IPS-18a (cell line): ENCODE measurements around the gene CFAP46.
"Not testable (repeated sequence)": the region's sequence is repeated elsewhere in the genome, so short reads cannot be mapped to it uniquely, and the experiment has no call there.

Source experiments
- H3K27ac ChIP-seq: one replicate; pipeline ENCODE4 v1.5.1; 2013; ENCODE audit warnings: low read length
- H3K27me3 ChIP-seq: one replicate; pipeline ENCODE4 v1.6.1; 2013; ENCODE audit warnings: mild to moderate bottlenecking, low read length; ENCODE audit not compliant: control insufficient read depth, insufficient read depth
- H3K36me3 ChIP-seq: one replicate; pipeline ENCODE4 v1.6.1; 2013; ENCODE audit warnings: low read depth, low read length; ENCODE audit not compliant: control insufficient read depth
- H3K4me1 ChIP-seq: one replicate; pipeline ENCODE4 v1.6.1; 2013; ENCODE audit warnings: low read depth, low read length; ENCODE audit not compliant: control insufficient read depth
- H3K4me3 ChIP-seq: one replicate; pipeline ENCODE4 v1.5.1; 2013; ENCODE audit warnings: low read length
- H3K9ac ChIP-seq: one replicate; pipeline ENCODE4 v1.6.1; 2013; ENCODE audit warnings: mild to moderate bottlenecking, low read length, moderate library complexity
- H3K9me3 ChIP-seq: one replicate; pipeline ENCODE4 v1.6.1; 2013; ENCODE audit warnings: low read depth, low read length; ENCODE audit not compliant: control insufficient read depth

Gene CFAP46

GRCh38 chr10:132927824-132928223, 14.5 kb downstream of the CFAP46 start:
- H3K27me3 ChIP-seq, result no peaks in the 10 kb centered on the region
- H3K9me3 ChIP-seq, result no peaks in the 10 kb centered on the region
- no peaks in the 10 kb centered on the region for H3K36me3 ChIP-seq
- no peak overlapping the region for H3K27ac ChIP-seq
- H3K4me3 ChIP-seq, result no peak overlapping the region
- H3K9ac ChIP-seq, result no peak overlapping the region
- no peaks in the 10 kb centered on the region for H3K4me1 ChIP-seq

GRCh38 chr10:132926777-132927650, 15.4 kb downstream of the CFAP46 start:
- Histone ChIP-seq H3K9me3 (no peaks in the 10 kb centered on the region), H3K4me1 (no peaks in the 10 kb centered on the region), H3K27ac (no peak overlapping the region), H3K9ac (no peak overlapping the region), H3K27me3 (no peaks in the 10 kb centered on the region), H3K4me3 (no peak overlapping the region), H3K36me3 (no peaks in the 10 kb centered on the region)

- no peak overlapping the region for H3K4me3 ChIP-seq
- H3K27me3 ChIP-seq, result no peaks in the 10 kb centered on the region
- H3K4me1 ChIP-seq, result no peaks in the 10 kb centered on the region
- no peak overlapping the region for H3K9ac ChIP-seq
- H3K27ac ChIP-seq, result no peak overlapping the region
- no peaks in the 10 kb centered on the region for H3K36me3 ChIP-seq
- H3K9me3 ChIP-seq, result no peaks in the 10 kb centered on the region
Observed at GRCh38 chr10:132926070-132926469, 16.3 kb downstream of the CFAP46 start.

- Histone ChIP-seq H3K36me3 (no peaks in the 10 kb centered on the region), H3K27ac (no peak overlapping the region), H3K4me3 (no peak overlapping the region), H3K9me3 (no peaks in the 10 kb centered on the region), H3K4me1 (no peaks in the 10 kb centered on the region), H3K9ac (no peak overlapping the region), H3K27me3 (no peaks in the 10 kb centered on the region)
Observed at GRCh38 chr10:132925614-132926013, 16.8 kb downstream of the CFAP46 start.

- Histone ChIP-seq H3K27ac (no peak overlapping the region), H3K27me3 (no peaks in the 10 kb centered on the region), H3K9ac (no peak overlapping the region), H3K9me3 (no peaks in the 10 kb centered on the region), H3K4me1 (no peaks in the 10 kb centered on the region), H3K4me3 (no peak overlapping the region), H3K36me3 (no peaks in the 10 kb centered on the region)
Observed at GRCh38 chr10:132925071-132925561, 17.3 kb downstream of the CFAP46 start.

- no peaks in the 10 kb centered on the region for H3K9me3 ChIP-seq
- H3K36me3 ChIP-seq, result no peaks in the 10 kb centered on the region
- H3K27ac ChIP-seq, result no peak overlapping the region
- H3K4me3 ChIP-seq, result no peak overlapping the region
- H3K27me3 ChIP-seq, result no peaks in the 10 kb centered on the region
- H3K4me1 ChIP-seq, result no peaks in the 10 kb centered on the region
- no peak overlapping the region for H3K9ac ChIP-seq
Observed at GRCh38 chr10:132924046-132924952, 18.1 kb downstream of the CFAP46 start.

- H3K9ac ChIP-seq, H3K4me3 ChIP-seq, H3K27ac ChIP-seq, H3K27me3 ChIP-seq, H3K9me3 ChIP-seq, H3K36me3 ChIP-seq, H3K4me1 ChIP-seq: not testable (repeated sequence)
Observed at GRCh38 chr10:132923384-132923783, 19.0 kb downstream of the CFAP46 start.

GRCh38 chr10:132922872-132923271, 19.5 kb downstream of the CFAP46 start:
- H3K9me3 ChIP-seq, result no peaks in the 10 kb centered on the region
- H3K36me3 ChIP-seq, result no peaks in the 10 kb centered on the region
- H3K9ac ChIP-seq, result no peak overlapping the region
- H3K27ac ChIP-seq, result no peak overlapping the region
- no peaks in the 10 kb centered on the region for H3K4me1 ChIP-seq
- H3K4me3 ChIP-seq, result no peak overlapping the region
- no peaks in the 10 kb centered on the region for H3K27me3 ChIP-seq

GRCh38 chr10:132921818-132922807, 20.3 kb downstream of the CFAP46 start:
- Histone ChIP-seq H3K4me1 (no peaks in the 10 kb centered on the region), H3K27ac (no peak overlapping the region), H3K27me3 (no peaks in the 10 kb centered on the region), H3K36me3 (no peaks in the 10 kb centered on the region), H3K9me3 (no peaks in the 10 kb centered on the region), H3K9ac (no peak overlapping the region), H3K4me3 (no peak overlapping the region)

- Histone ChIP-seq H3K27ac (no peak overlapping the region), H3K9me3 (no peaks in the 10 kb centered on the region), H3K4me3 (no peak overlapping the region), H3K4me1 (no peaks in the 10 kb centered on the region), H3K27me3 (no peaks in the 10 kb centered on the region), H3K36me3 (no peaks in the 10 kb centered on the region), H3K9ac (no peak overlapping the region)
Observed at GRCh38 chr10:132921086-132921485, 21.3 kb downstream of the CFAP46 start.
